Muscle of leg (tissue), 16 donors: Measurements from ENCODE around the gene ABTB1. TPM values are rescaled to one million over a fixed set of nuclear protein-coding genes. Genes with fewer than 3 reads are reported as not detected.

Experiments
- DNase-seq: peaks from one replicate; pipeline ENCODE4 v3.0.0; 2013
- H3K27ac ChIP-seq: one replicate; pipeline ENCODE4 v1.5.1; 2013; ENCODE audit warnings: mild to moderate bottlenecking, low read length, control low read depth
- H3K27me3 ChIP-seq: one replicate; pipeline ENCODE4 v1.6.1; 2013; ENCODE audit warnings: low read length; ENCODE audit not compliant: control insufficient read depth, insufficient read depth
- H3K36me3 ChIP-seq: one replicate; pipeline ENCODE4 v1.6.1; 2013; ENCODE audit warnings: low read length; ENCODE audit not compliant: control insufficient read depth, insufficient read depth
- H3K4me1 ChIP-seq: one replicate; pipeline ENCODE4 v1.6.1; 2013; ENCODE audit warnings: low read length; ENCODE audit not compliant: control insufficient read depth, insufficient read depth
- H3K4me3 ChIP-seq: one replicate; pipeline ENCODE4 v1.5.1; 2013; ENCODE audit warnings: low read length, control low read depth
- H3K9me3 ChIP-seq: replicated peaks from 2 replicates; pipeline ENCODE4 v1.6.1; 2013; ENCODE audit warnings: low read depth, low read length; ENCODE audit not compliant: control insufficient read depth
- WGBS: methylation state at CpG from one replicate; pipeline ENCODE4 v1.1.5; 2013; ENCODE audit warnings: missing lambda C conversion rate; ENCODE audit not compliant: insufficient coverage; 5-methylcytosine and 5-hydroxymethylcytosine counted together
- long read RNA-seq, 11 donors: transcript quantifications; one replicate each; lab custom pipeline, GENCODE V29; 2026
- polyA plus RNA-seq, 8 donors: library from polyadenylated mRNA; unstranded; fragments of 120-200 nt; gene quantifications; one replicate each; pipeline versions ENCODE4 v1.2.1 to v1.2.3, GENCODE V29; 2013; ENCODE audit warnings: inconsistent platforms in 1 of 8, low replicate concordance in 1 of 8; ENCODE audit not compliant: insufficient read length in 8 of 8, insufficient read depth in 1 of 8
- total RNA-seq: library from RNA; stranded (reverse); fragments of 120-200 nt; gene quantifications from one replicate; pipeline ENCODE4 v1.2.4, GENCODE V29; 2013

Gene ABTB1
- total RNA-seq (5.1 TPM), polyA plus RNA-seq (10 to 100 TPM; 12.2 to 19.6 (median 14.1) TPM)
- long read RNA-seq, donor 1, partial matches to known transcripts: 0 of 2 reads
- long read RNA-seq, donor 1, other reads (novel, unspliced or antisense): 0 of 2 reads
- long read RNA-seq, donor 2, partial matches to known transcripts: 0 of 1 reads
- long read RNA-seq, donor 2, other reads (novel, unspliced or antisense): 0 of 1 reads
- long read RNA-seq, donor 3, partial matches to known transcripts: 0 of 5 reads
- long read RNA-seq, donor 3, other reads (novel, unspliced or antisense): 0 of 5 reads
- long read RNA-seq, donor 4, partial matches to known transcripts: 0 of 2 reads
- long read RNA-seq, donor 4, other reads (novel, unspliced or antisense): 0 of 2 reads
- long read RNA-seq, donor 5, partial matches to known transcripts: 0 of 5 reads
- long read RNA-seq, donor 5, other reads (novel, unspliced or antisense): 0 of 5 reads
- long read RNA-seq, donor 6, partial matches to known transcripts: 0 of 5 reads
- long read RNA-seq, donor 6, other reads (novel, unspliced or antisense): 0 of 5 reads
- long read RNA-seq, donor 7, partial matches to known transcripts: 0 of 2 reads
- long read RNA-seq, donor 7, other reads (novel, unspliced or antisense): 0 of 2 reads
- long read RNA-seq, donor 8, partial matches to known transcripts: 0 of 2 reads
- long read RNA-seq, donor 8, other reads (novel, unspliced or antisense): 0 of 2 reads
- long read RNA-seq, donor 9, partial matches to known transcripts: 0 of 1 reads
- long read RNA-seq, donor 9, other reads (novel, unspliced or antisense): 0 of 1 reads
- long read RNA-seq, donor 10, partial matches to known transcripts: 0 of 3 reads
- long read RNA-seq, donor 10, other reads (novel, unspliced or antisense): 0 of 3 reads
- long read RNA-seq, donor 11, partial matches to known transcripts: 0 of 4 reads
- long read RNA-seq, donor 11, other reads (novel, unspliced or antisense): 0 of 4 reads

GRCh38 chr3:127672429-127673190 lies at the start of gene ABTB1:
Gene ABTB1 (plus strand): TSS chr3:127672952. CDS start chr3:127673026, 74 bp downstream.
- Histone ChIP-seq H3K27ac (peak within 1 kb of the TSS; percentile 69), H3K36me3 (peaks cover 15% of the 10 kb centered on the region), H3K9me3 (no peaks in the 10 kb centered on the region), H3K4me3 (peak within 1 kb of the TSS; percentile 63), H3K4me1 (peaks cover 20% of the 10 kb centered on the region), H3K27me3 (no peaks in the 10 kb centered on the region)
- peak; percentile 89 for DNase-seq
- under 1% methylated on average over 100 of the region's 102 CpGs for WGBS

DNA sequence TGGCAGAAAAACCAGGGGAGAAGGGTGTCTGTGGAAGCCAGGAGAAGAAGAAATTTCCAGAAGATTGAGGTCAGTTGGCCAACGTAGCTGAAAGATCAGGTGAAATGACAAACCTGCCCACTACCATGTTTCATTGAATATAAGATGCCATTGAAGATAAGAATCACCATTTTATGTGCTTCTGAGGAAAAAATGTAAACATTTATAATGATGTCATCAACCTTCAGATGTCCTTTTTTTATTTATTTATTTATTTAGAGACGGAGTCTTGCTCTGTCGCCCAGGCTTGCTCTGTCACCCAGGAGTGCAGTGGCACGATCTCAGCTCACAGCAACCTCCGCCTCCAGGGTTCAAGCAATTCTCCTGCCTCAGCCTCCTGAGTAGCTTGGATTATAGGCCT lies 48.7 kb upstream of the ABTB1 start:
- no CpG with 5 or more reads among the region's 5 CpGs for WGBS

DNA sequence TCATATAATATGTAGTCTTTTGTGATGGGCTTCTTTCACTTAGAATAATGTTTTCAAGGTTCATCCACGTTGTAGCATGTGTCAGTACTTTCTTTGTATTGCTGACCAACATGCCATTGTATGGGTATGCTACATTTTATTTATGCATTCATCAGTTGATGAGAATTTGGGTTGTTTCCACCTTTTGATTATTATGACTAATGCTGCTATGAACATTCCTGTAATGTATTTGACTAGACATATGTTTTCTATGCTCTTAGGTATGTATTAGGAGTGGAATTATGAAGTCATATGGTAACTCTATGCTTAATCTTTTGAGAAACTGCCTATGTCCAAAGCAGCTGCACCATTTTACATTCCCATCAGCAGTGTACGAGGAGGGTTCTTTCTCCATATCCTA lies 46.9 kb upstream of the ABTB1 start:
- Histone ChIP-seq H3K27ac (no peak overlapping the region), H3K4me3 (no peak overlapping the region), H3K9me3 (no peaks in the 10 kb centered on the region), H3K4me1 (peaks cover 8% of the 10 kb centered on the region), H3K36me3 (peaks cover 14% of the 10 kb centered on the region), H3K27me3 (peaks cover 15% of the 10 kb centered on the region)
- DNase-seq: no peak
- WGBS: 40% methylated on average over 1 of the region's 2 CpGs

More for the DNA sequence above, 48.7 kb upstream of the ABTB1 start:
- Histone ChIP-seq H3K4me3 (no peak overlapping the region), H3K27me3 (peaks cover 6% of the 10 kb centered on the region), H3K4me1 (no peaks in the 10 kb centered on the region), H3K9me3 (no peaks in the 10 kb centered on the region), H3K27ac (no peak overlapping the region), H3K36me3 (peaks cover 24% of the 10 kb centered on the region)
- no peak for DNase-seq

DNA sequence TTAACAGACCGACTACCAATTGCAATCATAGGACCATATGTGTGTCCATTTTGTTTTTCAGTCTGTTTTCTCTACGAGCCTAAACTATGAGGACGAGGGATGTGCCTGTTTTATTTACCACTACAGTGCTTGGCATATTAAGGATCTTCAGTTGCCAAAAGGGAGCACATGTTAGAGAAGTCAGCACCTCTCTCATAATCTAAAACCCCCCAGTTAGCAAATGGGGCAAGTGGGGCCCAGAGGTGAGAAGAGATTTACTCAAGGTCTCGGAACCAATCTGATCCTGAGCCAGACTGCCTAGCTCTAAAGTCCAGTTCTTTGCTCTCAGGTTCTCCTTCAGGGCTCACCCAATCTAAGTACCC lies 44.3 kb upstream of the ABTB1 start:
- H3K36me3 ChIP-seq: no peaks in the 10 kb centered on the region
- H3K27me3 ChIP-seq: peaks cover 23% of the 10 kb centered on the region
- WGBS: 67% methylated on average over 1 of the region's 4 CpGs
- DNase-seq: peak; percentile 17
- peaks cover 8% of the 10 kb centered on the region for H3K4me1 ChIP-seq
- H3K9me3 ChIP-seq: no peaks in the 10 kb centered on the region
- H3K27ac ChIP-seq: no peak overlapping the region
- H3K4me3 ChIP-seq: no peak overlapping the region

DNA sequence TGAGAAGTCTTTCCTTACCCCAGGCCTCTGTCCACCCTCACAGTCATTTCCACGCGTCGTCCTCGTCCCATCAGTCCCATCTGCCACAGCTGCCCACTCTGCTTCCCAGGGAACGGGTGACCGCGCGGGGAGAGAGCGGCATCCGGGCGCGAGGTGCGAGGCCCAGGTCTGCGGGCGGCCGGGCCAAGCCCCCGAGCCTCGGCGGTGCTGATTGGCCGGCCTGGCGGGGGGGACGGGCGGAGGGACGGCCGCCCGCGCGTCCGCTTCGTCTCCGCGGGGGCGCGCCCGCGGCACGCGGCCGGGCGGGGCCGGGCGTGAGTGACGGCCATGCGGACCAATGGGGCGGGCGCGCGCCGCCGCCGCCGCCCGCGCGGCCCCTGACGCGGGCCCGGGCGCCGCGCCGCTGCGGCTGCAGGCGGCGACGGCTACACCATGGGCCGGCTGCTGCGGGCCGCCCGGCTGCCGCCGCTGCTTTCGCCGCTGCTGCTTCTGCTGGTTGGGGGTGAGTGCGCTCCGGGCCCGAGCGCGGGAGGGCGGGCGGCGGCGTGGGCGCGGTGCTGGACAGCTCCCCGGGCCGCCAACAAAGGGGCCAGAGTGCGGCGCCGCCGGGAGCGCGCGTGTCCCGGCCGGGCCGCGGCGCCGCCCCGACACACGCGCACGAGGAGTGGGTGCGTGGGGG lies 43.8 kb upstream of the ABTB1 start, which contains the start of gene PODXL2:
Gene PODXL2 (plus strand): TSS at position 398 of the 679 bp plus-strand sequence. CDS start 35 bp downstream, at position 433.
- peaks cover 23% of the 10 kb centered on the region for H3K27me3 ChIP-seq
- no peak within 1 kb of the TSS for H3K27ac ChIP-seq
- H3K4me3 ChIP-seq: peak within 1 kb of the TSS; percentile 48
- peaks cover 8% of the 10 kb centered on the region for H3K4me1 ChIP-seq
- under 1% methylated on average over 104 of the region's 105 CpGs for WGBS
- no peaks in the 10 kb centered on the region for H3K9me3 ChIP-seq
- DNase-seq: peak; percentile 81
- H3K36me3 ChIP-seq: no peaks in the 10 kb centered on the region

DNA sequence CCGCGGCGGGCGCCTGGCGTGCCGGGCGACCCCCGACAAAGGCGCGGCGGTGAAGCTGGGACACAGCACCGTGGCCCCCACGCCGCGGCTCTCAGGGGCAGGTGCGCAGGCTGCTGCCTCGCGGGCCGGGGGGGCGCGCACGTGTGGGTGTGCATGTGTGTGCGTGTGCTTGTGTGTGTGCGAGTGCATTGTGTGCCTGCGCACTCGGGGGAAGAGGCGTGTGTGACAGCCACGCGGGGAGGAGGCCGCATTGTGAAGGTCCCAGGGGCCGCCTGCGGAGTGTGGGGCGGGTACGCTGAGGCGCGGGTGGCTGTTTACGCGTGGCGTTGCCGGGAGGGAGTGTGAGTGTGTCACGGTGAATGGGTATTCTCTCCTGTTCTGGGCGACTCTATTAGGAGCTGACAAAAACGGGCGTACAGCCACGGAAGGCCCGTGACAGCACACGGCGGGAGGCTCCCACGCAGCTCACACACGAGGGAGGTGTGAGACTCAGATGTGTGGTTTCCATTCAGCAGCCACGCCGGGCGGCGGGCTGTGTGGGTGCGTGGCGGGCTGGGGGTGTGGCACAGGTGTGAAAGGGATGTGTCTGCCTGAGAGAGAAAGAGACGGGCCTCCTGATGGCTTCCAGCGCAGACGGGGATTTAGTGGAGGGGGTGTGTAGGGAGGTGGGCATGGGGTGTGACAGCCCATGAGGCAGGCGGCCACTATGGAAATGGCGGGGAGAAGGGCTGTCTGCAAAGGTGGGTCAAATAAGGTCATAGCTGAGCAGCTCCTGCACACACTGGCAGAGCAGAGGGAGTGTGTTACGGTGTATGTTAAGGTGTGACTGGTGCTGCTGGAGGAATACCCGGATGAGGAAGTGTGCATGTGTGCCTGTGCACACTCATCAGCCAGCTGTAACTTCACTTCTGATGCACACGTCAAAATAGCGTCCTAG lies 43.0 kb upstream of the ABTB1 start:
- Histone ChIP-seq H3K36me3 (no peaks in the 10 kb centered on the region), H3K4me1 (peaks cover 8% of the 10 kb centered on the region), H3K4me3 (peak overlapping the region; percentile 48), H3K27me3 (peaks cover 23% of the 10 kb centered on the region), H3K27ac (no peak overlapping the region), H3K9me3 (no peaks in the 10 kb centered on the region)
- DNase-seq: peak; percentile 45
- 13% methylated on average over 65 of the region's 65 CpGs for WGBS

GRCh38 chr3:127630811-127631714 lies 41.7 kb upstream of the ABTB1 start:
- DNase-seq: no peak
- H3K27ac ChIP-seq: no peak overlapping the region
- WGBS: 52% methylated on average over 3 of the region's 12 CpGs

More at GRCh38 chr3:127630811-127631714, 41.7 kb upstream of the ABTB1 start:
- Histone ChIP-seq H3K4me1 (peaks cover 8% of the 10 kb centered on the region), H3K9me3 (no peaks in the 10 kb centered on the region), H3K27me3 (peaks cover 23% of the 10 kb centered on the region), H3K36me3 (no peaks in the 10 kb centered on the region), H3K4me3 (no peak overlapping the region)
